OCI-LY7 (cell line): ENCODE results near the gene ALDH1B1.

Experiments used
- CTCF ChIP-seq: fragments of 200-600 bp; sonication (generic); conservative IDR thresholded peaks from 2 replicates; pipeline ENCODE4 v1.5.1; 2014; ENCODE audit warnings: mild to moderate bottlenecking, antibody characterized with exemption, low read length, moderate library complexity, mixed read lengths
- EZH2phosphoT487 ChIP-seq: fragments of 200-600 bp; sonication (generic); IDR thresholded peaks from 2 replicates; pipeline ENCODE4 v1.6.1; 2018; ENCODE audit warnings: low read depth, borderline replicate concordance, mild to moderate bottlenecking, mixed run types, antibody characterized with exemption, low read length, moderate library complexity, mixed read lengths

GRCh38 chr9:38357350-38358114, 35.0 kb upstream of the ALDH1B1 start:
- TF ChIP-seq CTCF: no peak
- no peak for TF ChIP-seq EZH2phosphoT487
